Astrocyte of the spinal cord (primary cell): ENCODE measurements around the gene SALL1.

Experiments
- DNase-seq: peaks from one replicate; pipeline ENCODE4 v3.0.0; 2011; ENCODE audit warnings: low read depth, low spot score
- H3K4me3 ChIP-seq: 2 replicates; pipeline ENCODE4 v1.5.1; 2011; ENCODE audit warnings: low read depth, mild to moderate bottlenecking, low read length, moderate library complexity
- in situ Hi-C: cut with HindIII; loops from 2 replicates; pipeline ENCODE4 v1.10.0; 2017; ENCODE audit warnings: low sequenced_read_pairs
- TF ChIP-seq, protein P1 (sequence below): IDR thresholded peaks from 2 replicates; pipeline ENCODE4 v1.5.1; 2012; ENCODE audit warnings: low read depth, mild to moderate bottlenecking, low read length, inconsistent platforms

Gene SALL1

DNA sequence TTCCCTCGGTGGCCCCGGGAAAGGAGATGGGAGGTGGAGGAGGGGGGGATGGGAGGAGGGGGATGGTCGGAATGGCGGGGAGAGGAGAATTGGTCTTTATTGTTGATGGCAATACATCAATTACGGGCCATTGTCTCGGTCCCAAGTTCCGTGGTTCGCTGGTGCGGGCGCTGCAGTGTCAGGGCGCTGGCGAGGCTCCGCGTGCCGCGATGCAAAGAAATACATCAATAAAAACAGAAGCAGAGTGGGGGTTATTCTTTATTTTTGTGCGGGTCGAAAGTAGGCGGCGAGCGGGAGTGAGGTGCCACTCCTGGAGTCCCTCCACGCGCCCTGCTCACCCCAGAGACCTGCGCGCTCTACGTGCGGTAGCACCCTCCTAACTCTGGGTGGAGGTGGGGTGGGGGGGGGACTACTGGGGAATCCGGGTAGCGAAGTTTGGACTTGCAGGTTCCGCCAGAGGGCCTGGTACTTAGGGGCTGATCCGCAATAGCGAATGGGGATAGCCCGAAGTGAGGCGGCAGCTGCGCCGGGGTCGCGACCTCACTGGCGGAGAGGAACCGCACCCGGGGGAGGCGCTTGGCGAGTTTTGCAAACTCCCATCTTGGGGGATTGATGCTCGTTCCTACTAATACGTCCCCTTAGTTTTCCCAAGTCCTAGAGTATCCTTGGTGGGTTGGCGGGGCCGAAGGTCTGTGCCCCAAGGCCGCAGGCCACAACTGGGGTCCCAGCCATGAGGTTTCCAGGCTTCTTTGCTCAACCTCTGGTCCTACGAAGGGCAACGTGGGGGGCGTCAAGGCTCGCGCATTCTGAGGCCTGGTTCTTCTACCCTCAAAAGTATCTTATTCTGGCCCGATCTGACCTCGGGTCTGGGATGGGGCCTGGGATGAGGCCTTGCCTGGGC lies 3.5 kb upstream of the SALL1 start:
- in situ Hi-C loops = no loop called here
- TF ChIP-seq, protein P1, sequence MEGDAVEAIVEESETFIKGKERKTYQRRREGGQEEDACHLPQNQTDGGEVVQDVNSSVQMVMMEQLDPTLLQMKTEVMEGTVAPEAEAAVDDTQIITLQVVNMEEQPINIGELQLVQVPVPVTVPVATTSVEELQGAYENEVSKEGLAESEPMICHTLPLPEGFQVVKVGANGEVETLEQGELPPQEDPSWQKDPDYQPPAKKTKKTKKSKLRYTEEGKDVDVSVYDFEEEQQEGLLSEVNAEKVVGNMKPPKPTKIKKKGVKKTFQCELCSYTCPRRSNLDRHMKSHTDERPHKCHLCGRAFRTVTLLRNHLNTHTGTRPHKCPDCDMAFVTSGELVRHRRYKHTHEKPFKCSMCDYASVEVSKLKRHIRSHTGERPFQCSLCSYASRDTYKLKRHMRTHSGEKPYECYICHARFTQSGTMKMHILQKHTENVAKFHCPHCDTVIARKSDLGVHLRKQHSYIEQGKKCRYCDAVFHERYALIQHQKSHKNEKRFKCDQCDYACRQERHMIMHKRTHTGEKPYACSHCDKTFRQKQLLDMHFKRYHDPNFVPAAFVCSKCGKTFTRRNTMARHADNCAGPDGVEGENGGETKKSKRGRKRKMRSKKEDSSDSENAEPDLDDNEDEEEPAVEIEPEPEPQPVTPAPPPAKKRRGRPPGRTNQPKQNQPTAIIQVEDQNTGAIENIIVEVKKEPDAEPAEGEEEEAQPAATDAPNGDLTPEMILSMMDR = no peak
- peak; percentile 35 for DNase-seq
- H3K4me3 ChIP-seq = peak overlapping the region; percentile 82

DNA sequence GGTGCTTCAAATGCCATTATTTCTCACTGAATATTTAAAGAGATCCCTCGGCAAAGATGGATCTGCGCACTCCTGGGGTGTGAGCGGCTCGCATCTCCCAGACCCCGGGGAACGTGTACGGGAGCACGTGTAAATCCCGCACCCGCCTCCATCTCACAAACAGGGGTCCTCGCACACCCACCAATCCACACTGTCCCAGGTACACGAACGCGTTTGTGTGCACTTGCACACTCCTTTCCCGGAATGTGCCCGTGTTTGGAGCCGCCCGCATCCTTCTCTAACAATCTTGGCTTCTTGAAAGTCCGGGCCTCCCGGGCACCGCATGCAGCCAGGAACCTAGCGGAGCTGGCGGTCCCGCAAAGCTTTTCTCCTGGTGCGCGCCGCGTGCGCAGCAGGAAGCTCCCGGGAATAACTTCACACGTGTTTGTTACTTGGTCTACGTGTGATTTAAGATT lies 2.5 kb upstream of the SALL1 start:
- in situ Hi-C loops = no loop called here
- DNase-seq = peak; percentile 43
- TF ChIP-seq, protein P1 = no peak
- peak overlapping the region; percentile 82 for H3K4me3 ChIP-seq

GRCh38 chr16:51152691-51153576 lies 1.9 kb upstream of the SALL1 start:
- DNase-seq = peak; percentile 70
- TF ChIP-seq, protein P1 = no peak
- H3K4me3 ChIP-seq = peak overlapping the region; percentile 82
- in situ Hi-C loops = no loop called here

GRCh38 chr16:51151961-51152663 lies 1.0 kb upstream of the SALL1 start:
- in situ Hi-C loops = no loop called here
- peak; percentile 93 for DNase-seq
- H3K4me3 ChIP-seq = peak overlapping the region; percentile 82
- TF ChIP-seq, protein P1 = no peak

- in situ Hi-C loops = no loop called here
- DNase-seq = peak; percentile 93
- H3K4me3 ChIP-seq = peak overlapping the region; percentile 82
- TF ChIP-seq, protein P1 = no peak
Measured at GRCh38 chr16:51151435-51151960, 428 bp upstream of the SALL1 start.
